SK-N-SH (cell line): Measurements from ENCODE around the gene MS4A12. TPM values are rescaled to one million over a fixed set of nuclear protein-coding genes. Genes with fewer than 3 reads are reported as not detected.

Experiments used
- CTCF ChIA-PET: fragments of 300-600, 350-600 bp; formaldehyde crosslinking; extraction: SDS; loops from one replicate; lab custom pipeline; 2021; lab: Yijun Ruan, JAX
- POLR2A ChIA-PET: fragments of 350-600 bp; sonication (Branson Sonifier 250); formaldehyde crosslinking; extraction: SDS; loops from one replicate; lab custom pipeline; 2020; ENCODE audit warnings: antibody characterized with exemption, inconsistent platforms; lab: Yijun Ruan, JAX
- DNase-seq: peaks from one replicate; pipeline ENCODE4 v3.0.0; 2012
- H2AFZ ChIP-seq: fragments of 200-600 bp; sonication (generic); 2 replicates; pipeline ENCODE4 v1.8.1; 2016; ENCODE audit warnings: antibody characterized with exemption, mild to moderate bottlenecking, low read depth
- H3F3A ChIP-seq: fragments of 200-600 bp; sonication (generic); replicated peaks from 2 replicates; pipeline ENCODE3; 2016; ENCODE audit warnings: antibody characterized with exemption, mild to moderate bottlenecking; ENCODE audit not compliant: insufficient read depth
- H3K27ac ChIP-seq, 2 experiments: fragments of 200-500 bp in 1 of 2; fragments of 200-600 bp in 1 of 2; sonication (Bioruptor generic) in 1 of 2; sonication (generic), shearing (Covaris generic) in 1 of 2; 2 replicates each; pipeline versions ENCODE4 v1.5.1 to v1.6.1; 2014 to 2016; ENCODE audit warnings: low read depth in 2 of 2, inconsistent platforms in 1 of 2, low read length in 1 of 2, mild to moderate bottlenecking in 1 of 2, mixed read lengths in 1 of 2
- H3K27me3 ChIP-seq: fragments of 200-600 bp; sonication (generic), shearing (Covaris generic); 2 replicates; pipeline ENCODE4 v1.6.1; 2016; ENCODE audit warnings: mixed run types; ENCODE audit not compliant: insufficient read depth
- H3K36me3 ChIP-seq, 2 experiments: fragments of 200-500 bp in 1 of 2; fragments of 200-600 bp in 1 of 2; sonication (Bioruptor generic) in 1 of 2; sonication (generic) in 1 of 2; replicated peaks in 1 of 2; 2 replicates each; pipeline versions ENCODE3 to v1.5.1; 2014 to 2016; ENCODE audit warnings: low read length in 1 of 2, mild to moderate bottlenecking in 1 of 2; ENCODE audit not compliant: insufficient read depth in 2 of 2, control insufficient read depth in 1 of 2
- H3K4me1 ChIP-seq, 2 experiments: fragments of 200-500 bp in 1 of 2; fragments of 200-600 bp in 1 of 2; sonication (Bioruptor generic) in 1 of 2; sonication (generic), shearing (Covaris generic) in 1 of 2; 2 replicates each; pipeline versions ENCODE4 v1.5.1 to v1.6.1; 2014 to 2016; ENCODE audit warnings: low read depth in 1 of 2, low read length in 1 of 2, mixed run types in 1 of 2; ENCODE audit not compliant: insufficient read depth in 2 of 2, control insufficient read depth in 1 of 2
- H3K4me2 ChIP-seq: fragments of 200-600 bp; sonication (generic), shearing (Covaris generic); 2 replicates; pipeline ENCODE4 v1.6.1; 2017; ENCODE audit warnings: mixed run types
- H3K4me3 ChIP-seq, 2 experiments: fragments of 200-500 bp in 1 of 2; fragments of 200-600 bp in 1 of 2; sonication (Bioruptor generic) in 1 of 2; sonication (generic), shearing (Covaris generic) in 1 of 2; 2 replicates each; pipeline versions ENCODE4 v1.5.1 to v1.8.1; 2014 to 2016; ENCODE audit warnings: low read depth in 2 of 2, inconsistent platforms in 1 of 2, low read length in 1 of 2, mild to moderate bottlenecking in 1 of 2, mixed read lengths in 1 of 2, moderate library complexity in 1 of 2
- H3K79me2 ChIP-seq: fragments of 200-600 bp; sonication (generic); 2 replicates; pipeline ENCODE4 v1.8.1; 2017; ENCODE audit warnings: mild to moderate bottlenecking; ENCODE audit not compliant: insufficient read depth
- H3K9ac ChIP-seq: fragments of 200-600 bp; sonication (generic); 2 replicates; pipeline ENCODE4 v1.6.1; 2017; ENCODE audit warnings: mixed run types
- H3K9me2 ChIP-seq: fragments of 200-600 bp; sonication (generic); 2 replicates; pipeline ENCODE4 v1.6.1; 2017; ENCODE audit warnings: mixed run types
- H3K9me3 ChIP-seq: fragments of 200-600 bp; sonication (generic); 2 replicates; pipeline ENCODE4 v1.6.1; 2017; ENCODE audit warnings: mixed run types, mild to moderate bottlenecking, moderate library complexity
- H4K20me1 ChIP-seq: fragments of 200-600 bp; sonication (generic); 2 replicates; pipeline ENCODE4 v1.6.1; 2017; ENCODE audit warnings: mild to moderate bottlenecking, mixed run types; ENCODE audit not compliant: insufficient read depth
- CHD2 ChIP-seq: fragments of 150-350 bp; IDR thresholded peaks from 2 replicates; pipeline ENCODE4 v1.6.1; 2018; ENCODE audit warnings: low read length; ENCODE audit not compliant: partially characterized antibody
- RCOR1 ChIP-seq: fragments of 150-350 bp; IDR thresholded peaks from 2 replicates; pipeline ENCODE4 v1.6.1; 2017; ENCODE audit warnings: antibody characterized with exemption, low read length
- WGBS: methylation state at CpG from one replicate; pipeline ENCODE4 v1.1.6; 2017; ENCODE audit warnings: low lambda C conversion rate; 5-methylcytosine and 5-hydroxymethylcytosine counted together
- polyA plus RNA-seq, 3 experiments: library from polyadenylated mRNA; depleted of rRNA; stranded (reverse); fragments of >200 nt; gene quantifications; 2 replicates each; pipeline ENCODE4 v1.2.3, GENCODE V29; 2012
- TF ChIP-seq, protein P1 (sequence below): IDR thresholded peaks from 2 replicates; pipeline ENCODE4 v1.6.1; 2012; ENCODE audit warnings: mild to moderate bottlenecking, low read depth, low read length, moderate library complexity
- TF ChIP-seq, protein P2 (sequence below): IDR thresholded peaks from 2 replicates; pipeline ENCODE4; 2012
- TF ChIP-seq, protein P3 (sequence below): fragments of 200-600 bp; sonication (generic); IDR thresholded peaks from 2 replicates; pipeline ENCODE4 v1.6.1; 2017; ENCODE audit warnings: antibody characterized with exemption, mild to moderate bottlenecking, moderate library complexity

Gene MS4A12
- polyA plus RNA-seq, 1 of the 3 experiments (the other 2 are of a cell fraction), result not detected

DNA sequence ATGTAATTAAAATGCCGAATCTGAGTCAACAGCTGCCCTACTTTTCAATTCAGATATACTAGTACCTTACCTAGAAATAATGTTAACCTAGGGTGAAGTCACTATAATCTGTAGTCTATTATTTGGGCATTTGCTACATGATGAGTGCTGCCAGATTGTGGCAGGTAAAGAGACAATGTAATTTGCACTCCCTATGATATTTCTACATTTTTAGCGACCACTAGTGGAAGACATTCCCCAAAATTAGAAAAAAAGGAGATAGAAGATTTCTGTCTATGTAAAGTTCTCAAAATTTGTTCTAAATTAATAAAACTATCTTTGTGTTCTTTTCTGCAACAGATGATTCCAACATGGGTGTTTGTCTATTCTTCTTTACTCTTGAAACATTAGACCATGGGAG lies 22.9 kb upstream of the MS4A12 start (continued):
- TF ChIP-seq, protein P1, sequence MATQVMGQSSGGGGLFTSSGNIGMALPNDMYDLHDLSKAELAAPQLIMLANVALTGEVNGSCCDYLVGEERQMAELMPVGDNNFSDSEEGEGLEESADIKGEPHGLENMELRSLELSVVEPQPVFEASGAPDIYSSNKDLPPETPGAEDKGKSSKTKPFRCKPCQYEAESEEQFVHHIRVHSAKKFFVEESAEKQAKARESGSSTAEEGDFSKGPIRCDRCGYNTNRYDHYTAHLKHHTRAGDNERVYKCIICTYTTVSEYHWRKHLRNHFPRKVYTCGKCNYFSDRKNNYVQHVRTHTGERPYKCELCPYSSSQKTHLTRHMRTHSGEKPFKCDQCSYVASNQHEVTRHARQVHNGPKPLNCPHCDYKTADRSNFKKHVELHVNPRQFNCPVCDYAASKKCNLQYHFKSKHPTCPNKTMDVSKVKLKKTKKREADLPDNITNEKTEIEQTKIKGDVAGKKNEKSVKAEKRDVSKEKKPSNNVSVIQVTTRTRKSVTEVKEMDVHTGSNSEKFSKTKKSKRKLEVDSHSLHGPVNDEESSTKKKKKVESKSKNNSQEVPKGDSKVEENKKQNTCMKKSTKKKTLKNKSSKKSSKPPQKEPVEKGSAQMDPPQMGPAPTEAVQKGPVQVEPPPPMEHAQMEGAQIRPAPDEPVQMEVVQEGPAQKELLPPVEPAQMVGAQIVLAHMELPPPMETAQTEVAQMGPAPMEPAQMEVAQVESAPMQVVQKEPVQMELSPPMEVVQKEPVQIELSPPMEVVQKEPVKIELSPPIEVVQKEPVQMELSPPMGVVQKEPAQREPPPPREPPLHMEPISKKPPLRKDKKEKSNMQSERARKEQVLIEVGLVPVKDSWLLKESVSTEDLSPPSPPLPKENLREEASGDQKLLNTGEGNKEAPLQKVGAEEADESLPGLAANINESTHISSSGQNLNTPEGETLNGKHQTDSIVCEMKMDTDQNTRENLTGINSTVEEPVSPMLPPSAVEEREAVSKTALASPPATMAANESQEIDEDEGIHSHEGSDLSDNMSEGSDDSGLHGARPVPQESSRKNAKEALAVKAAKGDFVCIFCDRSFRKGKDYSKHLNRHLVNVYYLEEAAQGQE, result no peak

DNA sequence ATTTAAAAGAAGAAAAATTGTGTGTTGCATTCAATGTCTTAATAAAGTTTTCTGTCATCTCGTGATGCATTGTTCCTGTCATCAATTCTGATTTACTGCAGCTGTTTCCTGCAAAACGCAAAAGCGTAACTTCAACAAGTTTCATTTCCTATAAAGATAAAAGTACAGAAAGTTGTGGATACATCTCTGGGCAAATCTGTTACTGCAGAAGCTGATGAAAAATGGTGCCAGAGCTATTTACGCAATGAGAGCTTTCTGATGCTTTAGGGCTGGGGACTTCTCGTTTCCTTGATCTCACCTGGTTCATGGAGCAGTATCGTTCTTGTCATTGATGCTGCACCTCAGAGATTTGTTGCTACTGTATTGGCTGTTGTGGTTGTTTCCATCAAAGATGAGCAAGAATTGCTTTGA lies 15.5 kb upstream of the MS4A12 start:
- DNase-seq, result no peak
- ChIA-PET POLR2A (no interaction called here), CTCF (no interaction called here)
- no peaks in the 10 kb centered on the region for H3K79me2 ChIP-seq
- no peaks in the 10 kb centered on the region for H3K9me2 ChIP-seq
- no peaks in the 10 kb centered on the region for H3F3A ChIP-seq
- no peaks in the 10 kb centered on the region for H4K20me1 ChIP-seq
- no peak overlapping the region for H3K4me3 ChIP-seq
- no peak overlapping the region for H3K4me2 ChIP-seq
- no peak overlapping the region for H2AFZ ChIP-seq
- TF ChIP-seq, protein P2, sequence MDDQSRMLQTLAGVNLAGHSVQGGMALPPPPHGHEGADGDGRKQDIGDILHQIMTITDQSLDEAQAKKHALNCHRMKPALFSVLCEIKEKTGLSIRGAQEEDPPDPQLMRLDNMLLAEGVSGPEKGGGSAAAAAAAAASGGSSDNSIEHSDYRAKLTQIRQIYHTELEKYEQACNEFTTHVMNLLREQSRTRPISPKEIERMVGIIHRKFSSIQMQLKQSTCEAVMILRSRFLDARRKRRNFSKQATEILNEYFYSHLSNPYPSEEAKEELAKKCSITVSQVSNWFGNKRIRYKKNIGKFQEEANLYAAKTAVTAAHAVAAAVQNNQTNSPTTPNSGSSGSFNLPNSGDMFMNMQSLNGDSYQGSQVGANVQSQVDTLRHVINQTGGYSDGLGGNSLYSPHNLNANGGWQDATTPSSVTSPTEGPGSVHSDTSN, result no peak
- no peak for TF ChIP-seq CHD2
- TF ChIP-seq, protein P3, sequence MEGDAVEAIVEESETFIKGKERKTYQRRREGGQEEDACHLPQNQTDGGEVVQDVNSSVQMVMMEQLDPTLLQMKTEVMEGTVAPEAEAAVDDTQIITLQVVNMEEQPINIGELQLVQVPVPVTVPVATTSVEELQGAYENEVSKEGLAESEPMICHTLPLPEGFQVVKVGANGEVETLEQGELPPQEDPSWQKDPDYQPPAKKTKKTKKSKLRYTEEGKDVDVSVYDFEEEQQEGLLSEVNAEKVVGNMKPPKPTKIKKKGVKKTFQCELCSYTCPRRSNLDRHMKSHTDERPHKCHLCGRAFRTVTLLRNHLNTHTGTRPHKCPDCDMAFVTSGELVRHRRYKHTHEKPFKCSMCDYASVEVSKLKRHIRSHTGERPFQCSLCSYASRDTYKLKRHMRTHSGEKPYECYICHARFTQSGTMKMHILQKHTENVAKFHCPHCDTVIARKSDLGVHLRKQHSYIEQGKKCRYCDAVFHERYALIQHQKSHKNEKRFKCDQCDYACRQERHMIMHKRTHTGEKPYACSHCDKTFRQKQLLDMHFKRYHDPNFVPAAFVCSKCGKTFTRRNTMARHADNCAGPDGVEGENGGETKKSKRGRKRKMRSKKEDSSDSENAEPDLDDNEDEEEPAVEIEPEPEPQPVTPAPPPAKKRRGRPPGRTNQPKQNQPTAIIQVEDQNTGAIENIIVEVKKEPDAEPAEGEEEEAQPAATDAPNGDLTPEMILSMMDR, result no peak
- H3K4me1 ChIP-seq, result no peaks in the 10 kb centered on the region
- H3K9ac ChIP-seq, result no peak overlapping the region
- H3K36me3 ChIP-seq, result no peaks in the 10 kb centered on the region
- no peaks in the 10 kb centered on the region for H3K27me3 ChIP-seq
- no peak overlapping the region for H3K27ac ChIP-seq
- 8% methylated on average over 6 of the region's 6 CpGs for WGBS
- no peaks in the 10 kb centered on the region for H3K9me3 ChIP-seq

DNA sequence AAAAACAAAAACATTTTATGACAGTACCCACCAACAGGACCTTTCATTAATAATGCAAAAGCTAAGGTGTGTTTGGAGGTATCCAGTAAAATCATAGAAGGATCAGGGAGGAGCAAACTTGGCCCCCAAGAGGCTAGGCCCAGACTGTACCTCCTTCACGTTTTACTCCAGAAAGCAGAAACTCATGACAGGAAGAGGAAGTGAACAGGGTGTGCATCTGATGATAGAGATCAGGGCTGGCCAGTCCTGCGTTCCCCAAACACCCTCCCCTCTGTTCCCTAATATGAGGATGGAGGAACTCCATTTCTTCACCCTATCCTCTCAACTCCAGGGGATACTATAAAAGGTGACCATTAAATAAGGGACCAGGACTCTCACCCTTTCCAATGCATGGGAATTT lies 10.2 kb upstream of the MS4A12 start:
- DNase-seq, result no peak
- no peak for TF ChIP-seq RCOR1
- H3F3A ChIP-seq, result no peaks in the 10 kb centered on the region
- no peak overlapping the region for H3K4me3 ChIP-seq
- no peak overlapping the region for H3K27ac ChIP-seq
- H3K36me3 ChIP-seq, result no peaks in the 10 kb centered on the region
- ChIA-PET POLR2A (no interaction called here), CTCF (no interaction called here)
- no peaks in the 10 kb centered on the region for H3K9me3 ChIP-seq
- no peak overlapping the region for H3K4me2 ChIP-seq
- H3K9me2 ChIP-seq, result no peaks in the 10 kb centered on the region
- no peaks in the 10 kb centered on the region for H3K4me1 ChIP-seq
- H2AFZ ChIP-seq, result no peak overlapping the region
- no peaks in the 10 kb centered on the region for H4K20me1 ChIP-seq
- WGBS, result 4% methylated on average over 2 of the region's 2 CpGs
- no peak overlapping the region for H3K9ac ChIP-seq
- no peaks in the 10 kb centered on the region for H3K79me2 ChIP-seq
- H3K27me3 ChIP-seq, result no peaks in the 10 kb centered on the region; the same call in 1 of the 2 replicates
